ENCODE data around the gene BPIFB6.
A peak's percentile ranks its signal among the peaks of the same experiment; 100 is the strongest.

The BPIFB6 gene

DNA sequence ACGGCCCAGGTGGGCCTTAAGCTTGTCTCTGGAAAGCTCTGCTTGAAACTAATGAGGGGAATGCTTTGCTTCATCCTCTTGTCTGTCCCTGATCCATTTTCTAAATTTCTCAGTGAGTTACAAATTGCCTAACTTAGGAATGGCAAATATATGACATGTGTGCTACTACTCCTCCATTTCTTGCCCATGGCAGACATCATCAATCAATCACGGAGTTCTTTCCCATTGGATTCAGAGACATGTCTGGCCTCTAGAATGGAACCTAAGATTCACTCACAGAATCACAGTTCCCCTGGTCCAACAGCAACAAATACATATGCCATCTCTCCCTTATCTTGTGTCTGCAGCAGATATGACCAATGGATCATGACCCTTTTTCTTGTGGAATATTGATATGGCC is 41.4 kb downstream of the BPIFB6 start:
- no peak overlapping the region for H3K4me3 ChIP-seq (ENCODE audit: low read length)
- no peak for DNase-seq (ENCODE audit: low read depth, low spot score)

DNA sequence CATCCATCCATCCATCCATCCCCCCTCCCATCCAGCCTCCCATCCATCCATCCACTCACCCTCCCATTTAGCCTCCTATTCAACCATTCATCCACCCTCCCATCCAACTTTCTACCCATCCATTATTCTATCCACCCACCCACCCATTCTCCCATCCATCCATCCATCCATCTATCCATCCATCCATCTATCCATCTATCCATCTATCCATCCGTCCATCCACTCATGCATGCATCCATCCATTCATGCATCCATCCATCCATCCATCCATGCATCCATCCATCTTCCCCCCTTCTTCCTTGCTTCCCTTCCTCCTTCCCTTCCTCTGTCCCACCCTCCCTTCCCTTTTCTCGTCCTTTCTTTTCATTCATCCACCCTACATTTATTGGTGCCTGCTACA is 43.2 kb downstream of the BPIFB6 start:
- DNase-seq (ENCODE audit: low read depth, low spot score) = no peak
- H3K4me3 ChIP-seq (ENCODE audit: low read length) = no peak overlapping the region

DNA sequence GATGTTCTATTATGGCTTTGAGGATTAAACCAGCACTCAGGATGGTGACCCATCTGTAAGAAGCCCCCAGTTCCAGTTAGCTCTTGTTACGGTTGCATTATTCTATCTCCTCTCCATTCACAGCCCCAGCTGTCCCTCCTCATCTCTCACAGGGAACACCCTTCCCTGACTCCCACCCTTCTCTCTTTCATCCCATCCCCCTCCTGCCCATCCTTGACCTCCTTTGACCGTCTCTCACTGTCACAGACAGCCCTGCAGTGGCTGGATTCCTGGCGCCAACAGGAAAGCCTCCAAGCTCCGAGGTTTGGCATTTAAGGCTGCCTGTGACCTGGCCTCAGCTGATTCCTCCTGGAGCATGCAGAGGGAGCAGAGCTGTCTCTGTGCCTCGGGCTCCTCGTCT is 43.8 kb downstream of the BPIFB6 start:
- H3K4me3 ChIP-seq (ENCODE audit: low read length) = no peak overlapping the region
- DNase-seq (ENCODE audit: low read depth, low spot score) = no peak

DNA sequence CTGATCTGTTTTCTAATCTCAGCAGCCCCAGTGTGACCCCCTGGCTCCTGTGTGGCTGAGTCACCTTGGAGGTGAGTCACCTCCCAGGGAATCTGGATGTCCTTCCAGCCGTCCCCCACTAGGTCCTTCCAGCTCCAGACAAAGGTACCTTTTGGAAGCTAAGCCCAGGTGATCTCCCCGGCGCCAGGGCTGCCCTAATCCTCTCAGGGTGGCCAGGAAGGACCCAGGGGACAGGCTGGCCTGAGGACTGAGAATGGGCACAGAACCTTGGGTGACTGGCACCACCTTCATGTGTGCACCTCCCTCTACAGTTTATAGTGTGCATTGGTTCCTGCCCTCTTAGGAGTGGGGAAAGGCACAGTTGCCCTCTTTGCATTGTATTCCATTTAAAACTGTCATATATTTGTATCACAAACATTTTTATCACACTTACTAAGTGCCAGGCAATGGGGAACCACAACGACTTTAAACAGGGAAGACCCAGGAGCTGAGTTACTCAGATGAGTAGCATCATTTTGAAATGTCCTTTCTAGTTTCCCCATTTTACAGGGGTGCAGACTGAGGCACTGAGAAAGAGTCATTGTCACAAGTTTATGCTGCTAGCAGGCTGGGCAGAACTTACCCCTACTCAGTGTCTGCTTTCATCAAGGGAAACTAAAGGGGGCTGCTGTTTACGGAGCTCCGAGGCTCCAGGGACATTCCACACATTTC is 45.4 kb downstream of the BPIFB6 start:
- DNase-seq (ENCODE audit: low read depth, low spot score) = peak; percentile 10
- no peak overlapping the region for H3K4me3 ChIP-seq (ENCODE audit: low read length)

DNA sequence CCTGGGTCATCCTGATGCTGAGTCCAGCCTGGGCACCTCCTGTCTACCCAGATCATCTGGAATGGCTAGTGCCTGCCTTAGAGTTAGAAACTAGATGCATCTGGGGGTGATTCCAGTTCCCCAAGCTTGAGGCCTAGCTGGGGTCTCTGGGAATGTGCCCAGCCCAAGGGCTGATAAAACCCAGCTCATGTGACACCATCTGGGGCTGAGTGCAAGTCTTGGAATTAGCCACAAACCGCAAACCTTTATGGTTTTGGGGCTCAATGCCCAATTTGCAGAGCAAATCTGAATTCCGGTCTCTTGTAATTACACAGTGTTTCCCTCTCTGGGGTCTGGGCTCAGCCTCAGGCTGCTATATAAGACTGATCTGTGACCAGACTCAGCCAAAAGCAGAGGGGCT is 47.8 kb downstream of the BPIFB6 start, which contains the start of gene BPIFB4:
BPIFB4 (plus strand) TSS at position 385 of the 400 bp plus-strand sequence. CDS start 1,884 bp downstream, outside the sequence.
- H3K4me3 ChIP-seq (ENCODE audit: low read length) = no peak within 1 kb of the TSS
- DNase-seq (ENCODE audit: low read depth, low spot score) = peak; percentile 26

DNA sequence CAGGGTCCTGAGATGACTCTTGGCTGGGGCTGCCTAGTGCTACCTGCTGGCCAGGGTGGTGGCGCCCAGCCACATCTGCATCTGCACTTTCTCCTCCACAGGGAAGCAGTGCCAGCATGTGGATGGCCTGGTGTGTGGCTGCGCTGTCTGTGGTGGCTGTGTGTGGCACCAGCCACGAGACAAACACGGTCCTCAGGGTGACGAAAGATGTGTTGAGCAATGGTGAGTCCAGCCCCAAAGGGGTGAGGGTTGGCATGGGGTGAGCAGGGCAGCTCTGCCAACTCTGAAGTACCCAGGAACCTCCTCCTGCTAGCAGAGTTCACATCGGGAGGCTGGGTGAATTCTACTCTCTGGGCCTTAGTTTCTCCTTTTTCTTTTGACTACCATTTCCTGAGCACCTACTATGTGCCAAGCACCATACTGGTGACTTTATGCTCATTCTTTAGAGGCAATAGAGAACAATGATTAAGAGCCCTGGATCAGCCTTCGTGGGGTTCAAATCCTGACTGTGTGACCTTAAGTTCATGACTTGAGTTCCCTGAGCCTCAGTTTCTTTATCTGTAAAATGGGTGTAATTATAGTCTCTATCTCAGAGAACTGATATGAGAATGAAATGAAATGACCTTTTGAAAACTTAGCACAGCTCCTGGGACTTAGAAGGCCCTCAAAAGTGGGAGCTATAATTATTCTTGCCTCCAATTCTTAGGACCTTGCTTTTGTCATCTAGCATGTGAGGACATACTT is 50.1 kb downstream of the BPIFB6 start:
- no peak for DNase-seq (ENCODE audit: low read depth, low spot score)
- H3K4me3 ChIP-seq (ENCODE audit: low read length) = no peak overlapping the region

DNA sequence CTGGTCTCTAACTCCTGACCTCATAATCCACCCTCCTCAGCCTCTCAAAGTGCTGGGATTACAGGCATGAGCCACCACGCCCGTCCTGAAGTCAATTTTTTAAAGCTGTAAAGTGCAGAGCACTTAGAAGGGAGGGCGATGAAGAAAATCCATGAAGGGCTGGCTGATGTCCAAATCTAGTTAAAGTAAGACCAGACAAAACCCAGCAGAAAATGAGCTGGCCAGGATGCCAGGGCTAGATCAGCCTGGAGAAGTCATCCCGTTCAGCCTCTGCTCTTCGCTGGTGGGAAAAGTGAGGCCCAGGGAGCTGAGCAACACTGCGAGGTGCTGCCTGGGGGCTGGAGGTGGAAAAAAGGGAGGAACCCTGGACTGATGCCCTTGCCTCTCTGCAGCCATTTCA is 51.1 kb downstream of the BPIFB6 start:
- no peak for DNase-seq (ENCODE audit: low read depth, low spot score)
- no peak overlapping the region for H3K4me3 ChIP-seq (ENCODE audit: low read length)

DNA sequence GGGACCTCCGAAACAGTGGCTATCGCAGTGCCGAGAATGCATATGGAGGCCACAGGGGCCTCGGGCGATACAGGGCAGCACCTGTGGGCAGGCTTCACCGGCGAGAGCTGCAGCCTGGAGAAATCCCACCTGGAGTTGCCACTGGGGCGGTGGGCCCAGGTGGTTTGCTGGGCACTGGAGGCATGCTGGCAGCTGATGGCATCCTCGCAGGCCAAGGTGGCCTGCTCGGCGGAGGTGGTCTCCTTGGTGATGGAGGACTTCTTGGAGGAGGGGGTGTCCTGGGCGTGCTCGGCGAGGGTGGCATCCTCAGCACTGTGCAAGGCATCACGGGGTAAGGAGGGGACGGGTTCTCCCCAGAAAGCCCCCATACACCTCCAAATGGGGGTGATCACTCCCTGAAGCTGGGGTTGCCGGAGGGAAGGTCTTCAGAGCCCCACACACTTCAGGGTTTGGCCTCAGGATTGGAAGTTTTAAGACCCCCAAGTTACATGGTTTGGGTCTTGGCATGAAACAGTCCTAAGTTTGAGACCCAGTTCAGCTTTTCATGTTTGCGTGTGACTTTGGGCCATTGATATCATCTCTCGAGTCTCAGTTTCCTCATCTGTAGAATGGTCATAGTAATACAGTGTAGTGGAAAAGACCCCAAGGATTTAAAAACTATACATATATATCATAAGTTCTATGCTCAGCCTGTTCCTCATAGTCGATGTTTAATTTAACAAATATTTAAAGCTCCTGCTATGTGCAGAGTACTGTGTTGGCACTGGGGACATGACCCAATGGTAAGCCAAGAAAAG is 52.3 kb downstream of the BPIFB6 start:
- H3K4me3 ChIP-seq (ENCODE audit: low read length) = no peak overlapping the region
- DNase-seq (ENCODE audit: low read depth, low spot score) = no peak

DNA sequence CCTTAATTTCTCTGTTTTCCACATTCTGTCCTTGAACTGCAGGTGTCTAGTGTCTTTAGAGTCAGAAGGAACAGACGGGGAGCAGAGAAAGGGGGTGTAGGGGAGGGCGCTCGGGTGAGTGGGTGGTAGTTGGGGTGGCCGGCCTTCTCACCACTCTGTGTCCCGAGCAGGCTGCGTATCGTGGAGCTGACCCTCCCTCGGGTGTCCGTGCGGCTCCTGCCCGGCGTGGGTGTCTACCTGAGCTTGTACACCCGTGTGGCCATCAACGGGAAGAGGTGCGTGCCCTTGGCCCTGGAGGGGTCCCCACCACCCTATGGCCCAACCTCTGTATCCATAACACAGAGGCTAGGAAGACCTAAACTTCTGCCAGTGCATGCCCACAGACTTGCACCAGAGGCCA is 53.3 kb downstream of the BPIFB6 start:
- DNase-seq (ENCODE audit: low read depth, low spot score) = no peak
- H3K4me3 ChIP-seq (ENCODE audit: low read length) = no peak overlapping the region

DNA sequence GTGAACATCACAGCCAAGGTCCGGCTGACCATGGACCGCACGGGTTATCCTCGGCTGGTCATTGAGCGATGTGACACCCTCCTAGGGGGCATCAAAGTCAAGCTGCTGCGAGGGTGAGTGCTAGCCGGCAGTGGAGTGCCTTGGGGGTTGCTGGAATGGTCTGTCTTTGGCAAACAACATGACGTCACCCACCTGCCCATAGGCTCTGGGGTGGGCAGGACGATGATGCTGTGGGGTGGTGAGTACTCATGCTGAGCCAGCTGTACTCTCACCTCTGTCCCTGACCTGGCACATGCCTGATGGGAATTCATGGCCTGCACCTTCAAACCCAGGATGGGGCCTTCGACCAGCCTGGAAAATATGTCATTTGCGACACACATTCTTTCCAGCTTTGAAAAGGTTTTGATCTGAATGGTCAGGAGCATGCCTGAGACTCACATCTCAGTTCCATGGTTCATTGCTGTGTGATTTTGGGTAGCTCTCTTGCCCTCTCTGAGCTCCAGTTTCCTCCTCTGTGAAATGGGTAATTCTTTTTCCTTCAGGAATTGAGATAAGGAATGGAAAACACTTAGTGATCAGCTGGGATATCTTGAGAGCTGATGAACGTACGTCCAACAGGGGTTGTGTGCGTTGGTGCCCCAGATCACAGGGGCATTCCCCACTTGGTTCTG is 54.7 kb downstream of the BPIFB6 start:
- no peak for DNase-seq (ENCODE audit: low read depth, low spot score)

DNA sequence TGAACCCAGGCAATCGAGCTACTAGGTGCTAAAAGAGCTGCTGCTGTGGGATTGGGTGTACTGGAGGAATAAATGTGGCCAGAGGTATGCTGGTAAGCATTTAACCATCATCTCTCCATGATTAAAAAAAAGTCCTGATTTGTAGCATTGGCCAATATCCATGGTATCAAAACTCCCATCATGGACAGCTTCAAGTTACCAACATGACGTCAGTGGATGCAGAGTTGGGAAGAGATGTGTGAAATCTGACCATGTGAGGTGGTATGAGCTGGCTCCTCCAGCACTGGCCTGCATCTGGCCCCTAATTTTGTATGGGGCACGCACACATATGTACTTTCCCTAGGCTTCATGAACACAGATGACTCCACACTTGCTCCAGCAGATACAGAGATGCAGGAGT is 59.7 kb downstream of the BPIFB6 start:
- no peak overlapping the region for H3K4me3 ChIP-seq (ENCODE audit: low read length)
- DNase-seq (ENCODE audit: low read depth, low spot score) = no peak

More for the DNA sequence above, 54.7 kb downstream of the BPIFB6 start:
- H3K4me3 ChIP-seq (ENCODE audit: low read length) = no peak overlapping the region

DNA sequence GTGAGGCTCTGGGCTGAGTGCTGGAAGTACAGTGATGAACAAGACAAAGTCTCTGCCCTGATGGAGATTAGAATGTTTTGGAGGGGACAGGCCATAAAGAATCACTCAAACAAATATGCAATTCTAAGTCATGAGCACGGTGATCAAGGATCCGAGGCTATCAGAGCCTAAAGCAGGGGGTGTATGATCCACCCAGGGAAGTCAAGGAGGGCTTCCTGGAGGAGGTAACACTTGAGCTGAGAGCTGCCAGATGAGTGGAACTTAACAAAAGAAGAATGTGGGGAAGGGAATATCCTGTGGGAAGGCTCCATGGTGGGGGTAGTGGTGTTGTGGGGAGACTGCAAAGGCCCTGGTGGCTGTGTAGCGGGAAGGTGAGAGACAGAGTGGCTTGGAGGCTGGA is 60.2 kb downstream of the BPIFB6 start:
- no peak overlapping the region for H3K4me3 ChIP-seq (ENCODE audit: low read length)
- DNase-seq (ENCODE audit: low read depth, low spot score) = no peak

DNA sequence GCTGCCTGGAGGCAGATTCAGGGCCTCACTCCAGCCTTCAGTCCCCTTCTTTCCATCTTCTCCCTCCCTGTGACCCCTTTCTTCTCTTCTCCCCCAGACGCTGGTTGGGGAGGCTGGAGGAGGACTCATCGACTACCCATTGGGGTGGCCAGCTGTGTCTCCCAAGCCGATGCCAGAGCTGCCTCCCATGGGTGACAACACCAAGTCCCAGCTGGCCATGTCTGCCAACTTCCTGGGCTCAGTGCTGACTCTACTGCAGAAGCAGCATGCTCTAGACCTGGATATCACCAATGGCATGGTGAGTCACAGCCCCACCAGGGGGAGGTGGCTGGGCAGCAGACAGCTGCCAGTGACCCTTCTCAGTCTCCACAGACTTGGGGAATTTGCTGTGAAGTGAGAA is 60.9 kb downstream of the BPIFB6 start:
- no peak overlapping the region for H3K4me3 ChIP-seq (ENCODE audit: low read length)
- DNase-seq (ENCODE audit: low read depth, low spot score) = no peak

DNA sequence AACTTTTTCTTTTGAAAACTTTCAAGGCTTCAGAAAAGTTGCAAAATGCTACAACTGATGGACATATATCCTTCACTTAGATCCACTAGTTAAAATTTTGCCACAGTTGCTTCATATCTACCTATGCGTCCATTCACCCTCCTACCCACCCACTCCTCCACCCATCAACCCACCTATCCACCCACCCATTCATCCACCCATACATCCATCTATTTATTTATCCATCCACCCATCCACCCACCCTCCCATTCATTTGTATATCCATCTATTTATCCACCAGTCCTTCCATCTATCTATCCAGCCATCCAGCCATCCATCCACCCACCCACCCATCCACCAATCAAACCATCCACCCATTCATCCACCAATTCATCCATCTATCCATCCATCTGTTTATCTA is 61.6 kb downstream of the BPIFB6 start:
- no peak for DNase-seq (ENCODE audit: low read depth, low spot score)
- no peak overlapping the region for H3K4me3 ChIP-seq (ENCODE audit: low read length)

DNA sequence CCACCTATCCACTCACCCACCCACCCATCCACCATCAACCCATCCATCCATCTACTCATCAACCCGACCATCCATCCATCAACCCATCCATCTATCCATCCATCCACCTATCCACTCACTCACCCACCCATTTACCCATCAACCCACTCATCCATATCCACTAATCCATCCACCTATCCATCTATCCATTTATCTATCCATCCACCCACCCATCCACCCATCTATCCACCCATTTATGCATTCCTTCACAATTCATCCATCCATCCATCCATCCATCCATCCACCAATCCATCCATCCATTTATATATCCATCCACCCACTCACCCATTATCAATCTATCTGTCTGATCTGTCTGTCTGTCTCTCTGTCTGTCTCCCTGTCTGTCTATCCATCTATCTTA is 62.1 kb downstream of the BPIFB6 start:
- no peak overlapping the region for H3K4me3 ChIP-seq (ENCODE audit: low read length)
- DNase-seq (ENCODE audit: low read depth, low spot score) = no peak
